T follicular helper cell (primary cell): ENCODE data around the gene VWC2L.

Experiments
- DNase-seq: peaks from one replicate; pipeline ENCODE4 v3.0.0-alpha.2; 2020; ENCODE audit warnings: low read depth
- total RNA-seq, 2 experiments: gene quantifications; one replicate each; lab custom pipeline; 2026; lab: John Stamatoyannopoulos, UW

VWC2L gene
- 0 reads per million in 2 experiments for total RNA-seq

- DNase-seq: no peak
Observed at GRCh38 chr2:214410918-214411554, at the start of gene VWC2L. Gene VWC2L, plus strand, starts transcription at chr2:214411054. Its CDS starts 3,140 bp downstream, at chr2:214414194.

GRCh38 chr2:214361116-214361515 is 49.7 kb upstream of the VWC2L start:
- no peak for DNase-seq

- no peak for DNase-seq
Observed at GRCh38 chr2:214365549-214365948, 45.3 kb upstream of the VWC2L start.

GRCh38 chr2:214367171-214367570 is 43.7 kb upstream of the VWC2L start:
- no peak for DNase-seq

- no peak for DNase-seq
Observed at GRCh38 chr2:214376618-214377285, 34.1 kb upstream of the VWC2L start.

- DNase-seq: no peak
Observed at GRCh38 chr2:214377286-214377624, 33.6 kb upstream of the VWC2L start.

- DNase-seq: no peak
Observed at GRCh38 chr2:214378455-214379103, 32.3 kb upstream of the VWC2L start.

- DNase-seq: no peak
Observed at GRCh38 chr2:214379227-214379626, 31.6 kb upstream of the VWC2L start.

GRCh38 chr2:214380681-214381080 is 30.2 kb upstream of the VWC2L start:
- DNase-seq: no peak

GRCh38 chr2:214382229-214382628 is 28.6 kb upstream of the VWC2L start:
- DNase-seq: no peak

GRCh38 chr2:214386720-214387119 is 24.1 kb upstream of the VWC2L start:
- no peak for DNase-seq

- DNase-seq: no peak
Observed at GRCh38 chr2:214389334-214389733, 21.5 kb upstream of the VWC2L start.

GRCh38 chr2:214393796-214394195 is 17.1 kb upstream of the VWC2L start:
- no peak for DNase-seq

- no peak for DNase-seq
Observed at GRCh38 chr2:214395040-214395439, 15.8 kb upstream of the VWC2L start.

GRCh38 chr2:214401580-214401979 is 9.3 kb upstream of the VWC2L start:
- no peak for DNase-seq

- no peak for DNase-seq
Observed at GRCh38 chr2:214410128-214410775, 602 bp upstream of the VWC2L start.

GRCh38 chr2:214412679-214413078 is 1.8 kb downstream of the VWC2L start:
- no peak for DNase-seq

- no peak for DNase-seq
Observed at GRCh38 chr2:214436470-214436869, 25.6 kb downstream of the VWC2L start.

- no peak for DNase-seq
Observed at GRCh38 chr2:214450118-214450894, 39.5 kb downstream of the VWC2L start.

- DNase-seq: no peak
Observed at GRCh38 chr2:214451516-214452275, 40.8 kb downstream of the VWC2L start.
